Neuronal stem cell (in vitro differentiated cells): Measurements from ENCODE around the gene PNMA6F.

Source experiments
- DNase-seq: peaks from one replicate; pipeline ENCODE4 v3.0.0-alpha.2; 2013; ENCODE audit warnings: low spot score
- H2AFZ ChIP-seq: one replicate; pipeline ENCODE4 v1.6.1; 2013; ENCODE audit warnings: mild to moderate bottlenecking, low read length, inconsistent platforms
- H2AK5ac ChIP-seq: 2 replicates; pipeline ENCODE4 v1.6.1; 2013; ENCODE audit warnings: low read depth, mild to moderate bottlenecking, inconsistent platforms, low read length, moderate library complexity, mixed read lengths
- H2BK120ac ChIP-seq: 2 replicates; pipeline ENCODE4 v1.6.1; 2013; ENCODE audit warnings: low read depth, mild to moderate bottlenecking, inconsistent platforms, low read length, moderate library complexity, mixed read lengths
- H2BK12ac ChIP-seq: one replicate; pipeline ENCODE4 v1.6.1; 2013; ENCODE audit warnings: low read length, inconsistent platforms
- H2BK15ac ChIP-seq: 2 replicates; pipeline ENCODE4 v1.6.1; 2013; ENCODE audit warnings: mild to moderate bottlenecking, low read length, inconsistent platforms, mixed read lengths
- H2BK5ac ChIP-seq: one replicate; pipeline ENCODE4 v1.6.1; 2013; ENCODE audit warnings: inconsistent platforms, mild to moderate bottlenecking, low read length, moderate library complexity
- H3K14ac ChIP-seq: one replicate; pipeline ENCODE4 v1.6.1; 2013; ENCODE audit warnings: low read length, inconsistent platforms
- H3K18ac ChIP-seq: 2 replicates; pipeline ENCODE4 v1.6.1; 2013; ENCODE audit warnings: low read length, inconsistent platforms
- H3K23ac ChIP-seq: 2 replicates; pipeline ENCODE4 v1.6.1; 2013; ENCODE audit warnings: low read depth, mild to moderate bottlenecking, mixed read lengths, low read length, inconsistent platforms; ENCODE audit not compliant: poor library complexity
- H3K27ac ChIP-seq: replicated peaks from 3 replicates; pipeline ENCODE4 v1.5.1; 2013; ENCODE audit warnings: low read length, inconsistent platforms
- H3K27me3 ChIP-seq, 3 experiments: 2 replicates each; pipeline ENCODE4 v1.6.1; 2013; ENCODE audit warnings: low read length in 3 of 3, mild to moderate bottlenecking in 2 of 3, inconsistent platforms in 1 of 3, low read depth in 1 of 3, mixed read lengths in 1 of 3, moderate library complexity in 1 of 3; ENCODE audit not compliant: control insufficient read depth in 3 of 3, insufficient read depth in 3 of 3
- H3K36me3 ChIP-seq, 2 donors: replicated peaks in 1 of 2; 2 replicates each; pipeline ENCODE4 v1.6.1; 2013; ENCODE audit warnings: low read length in 2 of 2; ENCODE audit not compliant: control insufficient read depth in 2 of 2, insufficient read depth in 2 of 2
- H3K4ac ChIP-seq: 2 replicates; pipeline ENCODE4 v1.6.1; 2013; ENCODE audit warnings: inconsistent platforms, mild to moderate bottlenecking, low read length, moderate library complexity
- H3K4me1 ChIP-seq, 2 donors: 1 replicate in 1 of 2; 2 replicates in 1 of 2; pipeline ENCODE4 v1.6.1; 2013; ENCODE audit warnings: low read length in 2 of 2, low read depth in 1 of 2; ENCODE audit not compliant: control insufficient read depth in 2 of 2, insufficient read depth in 1 of 2
- H3K4me2 ChIP-seq: one replicate; pipeline ENCODE4 v1.6.1; 2013; ENCODE audit warnings: mild to moderate bottlenecking, low read length, inconsistent platforms; ENCODE audit not compliant: insufficient read depth, poor library complexity, severe bottlenecking
- H3K4me3 ChIP-seq, 2 donors: 2 replicates each; pipeline ENCODE4 v1.5.1; 2013; ENCODE audit warnings: low read length in 2 of 2, mild to moderate bottlenecking in 2 of 2, inconsistent platforms in 1 of 2, moderate library complexity in 1 of 2
- H3K79me1 ChIP-seq: one replicate; pipeline ENCODE4 v1.6.1; 2013; ENCODE audit warnings: low read depth, mild to moderate bottlenecking, inconsistent platforms, low read length, moderate library complexity
- H3K9ac ChIP-seq: one replicate; pipeline ENCODE4 v1.6.1; 2013; ENCODE audit warnings: mild to moderate bottlenecking, low read depth, low read length, inconsistent platforms; ENCODE audit not compliant: poor library complexity
- H3K9me3 ChIP-seq, 2 donors: replicated peaks in 1 of 2; 2 replicates each; pipeline versions ENCODE3 to v1.6.1; 2013; ENCODE audit warnings: low read length in 2 of 2, mild to moderate bottlenecking in 2 of 2, inconsistent platforms in 1 of 2, low read depth in 1 of 2, mixed read lengths in 1 of 2, moderate library complexity in 1 of 2; ENCODE audit not compliant: control insufficient read depth in 2 of 2, insufficient read depth in 1 of 2
- H4K8ac ChIP-seq: one replicate; pipeline ENCODE4 v1.6.1; 2013; ENCODE audit warnings: low read depth, mild to moderate bottlenecking, inconsistent platforms, low read length, moderate library complexity
- H4K91ac ChIP-seq: one replicate; pipeline ENCODE4 v1.6.1; 2013; ENCODE audit warnings: low read length, low read depth, mild to moderate bottlenecking, inconsistent platforms; ENCODE audit not compliant: poor library complexity
- WGBS, 2 donors: extraction: QIAGEN DNeasy Blood & Tissue Kit; methylation state at CpG; one replicate each; pipeline ENCODE4 v1.1.7; 2013; ENCODE audit warnings: missing lambda C conversion rate in 2 of 2, mixed read lengths in 1 of 2; ENCODE audit not compliant: insufficient read length in 2 of 2, insufficient replicate concordance in 1 of 2; ENCODE audit errors: extremely low coverage in 2 of 2; 5-methylcytosine and 5-hydroxymethylcytosine counted together

Gene PNMA6F

DNA sequence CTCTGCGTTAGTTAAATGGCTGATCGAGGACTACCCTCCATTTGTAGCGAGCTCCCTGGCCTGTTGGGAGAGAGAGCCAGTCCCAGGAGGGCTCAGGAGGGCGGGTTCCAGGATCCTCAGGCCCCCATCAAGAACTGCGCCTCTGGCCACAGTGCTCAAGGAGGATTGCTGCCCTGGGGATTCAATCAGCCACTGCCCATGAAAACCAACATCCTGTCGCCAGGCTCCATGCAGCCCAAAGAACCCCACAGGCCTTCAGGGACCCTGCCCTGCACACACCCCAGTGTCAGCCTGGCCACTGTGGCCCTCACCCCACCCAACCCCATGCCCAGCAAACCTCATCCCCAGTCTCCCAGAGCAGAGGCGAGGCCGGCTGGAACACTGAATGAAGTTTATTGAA lies 4.3 kb downstream of the PNMA6F start:
- H4K91ac ChIP-seq, result no peak overlapping the region
- no peak overlapping the region for H3K14ac ChIP-seq
- no peak overlapping the region for H3K4me3 ChIP-seq
- H3K4me2 ChIP-seq, result no peak overlapping the region
- no peak overlapping the region for H3K4ac ChIP-seq
- no peaks in the 10 kb centered on the region for H3K79me1 ChIP-seq
- no peaks in the 10 kb centered on the region for H3K9me3 ChIP-seq
- H3K18ac ChIP-seq, result no peak overlapping the region
- H2AK5ac ChIP-seq, result no peak overlapping the region
- no peaks in the 10 kb centered on the region for H3K36me3 ChIP-seq
- peaks cover 0 to 6% of the 10 kb centered on the region in 2 donors for H3K4me1 ChIP-seq
- no peak overlapping the region for H3K23ac ChIP-seq
- no CpG with 5 or more reads among the region's 8 CpGs for WGBS, 2 donors
- no peak overlapping the region for H2BK12ac ChIP-seq
- no peak overlapping the region for H2AFZ ChIP-seq
- peaks cover 0 to 15% (median 0%) of the 10 kb centered on the region in 3 experiments for H3K27me3 ChIP-seq
- no peak overlapping the region for H2BK15ac ChIP-seq
- DNase-seq, result no peak
- H2BK5ac ChIP-seq, result no peak overlapping the region
- H3K9ac ChIP-seq, result no peak overlapping the region
- H2BK120ac ChIP-seq, result no peak overlapping the region
- H3K27ac ChIP-seq, result no peak overlapping the region
- H4K8ac ChIP-seq, result no peak overlapping the region

GRCh38 chrX:153312842-153313241 lies 8.7 kb downstream of the PNMA6F start:
- H2BK120ac ChIP-seq, result no peak overlapping the region
- H2BK15ac ChIP-seq, result no peak overlapping the region
- DNase-seq, result no peak
- no peak overlapping the region for H4K8ac ChIP-seq
- no peak overlapping the region for H3K4ac ChIP-seq
- H3K36me3 ChIP-seq, result no peaks in the 10 kb centered on the region
- no peaks in the 10 kb centered on the region for H3K9me3 ChIP-seq
- no peak overlapping the region for H3K27ac ChIP-seq
- no peak overlapping the region for H3K4me3 ChIP-seq
- no peak overlapping the region for H3K23ac ChIP-seq
- H2BK5ac ChIP-seq, result no peak overlapping the region
- H3K14ac ChIP-seq, result no peak overlapping the region
- no peak overlapping the region for H2AK5ac ChIP-seq
- no peak overlapping the region for H3K4me2 ChIP-seq
- no peak overlapping the region for H3K18ac ChIP-seq
- H4K91ac ChIP-seq, result no peak overlapping the region
- peaks cover 0 to 3% of the 10 kb centered on the region in 2 donors for H3K4me1 ChIP-seq
- no peaks in the 10 kb centered on the region for H3K79me1 ChIP-seq
- no peak overlapping the region for H2BK12ac ChIP-seq
- H3K27me3 ChIP-seq, result peaks cover 0 to 38% (median 0%) of the 10 kb centered on the region in 3 experiments
- WGBS, 2 donors, result no CpG with 5 or more reads among the region's 1 CpG
- no peak overlapping the region for H3K9ac ChIP-seq
- H2AFZ ChIP-seq, result no peak overlapping the region

GRCh38 chrX:153312041-153312440 lies 9.5 kb downstream of the PNMA6F start:
- Histone ChIP-seq H2AK5ac (no peak overlapping the region), H3K27ac (no peak overlapping the region)

GRCh38 chrX:153310901-153311300 lies 10.7 kb downstream of the PNMA6F start:
- H4K8ac ChIP-seq, result no peak overlapping the region
- H3K4me3 ChIP-seq, result no peak overlapping the region
- peak overlapping the region; percentile 38 for H3K18ac ChIP-seq
- no peak overlapping the region for H3K9ac ChIP-seq
- H3K4me2 ChIP-seq, result peak overlapping the region; percentile 23
- no peak overlapping the region for H3K4ac ChIP-seq
- H3K4me1 ChIP-seq, result peaks cover 0 to 3% of the 10 kb centered on the region in 2 donors
- WGBS, 2 donors, result no CpG with 5 or more reads among the region's 9 CpGs
- H2BK12ac ChIP-seq, result no peak overlapping the region
- H2BK15ac ChIP-seq, result no peak overlapping the region
- H2AK5ac ChIP-seq, result no peak overlapping the region
- no peak overlapping the region for H3K23ac ChIP-seq
- H2BK5ac ChIP-seq, result no peak overlapping the region
- H3K79me1 ChIP-seq, result no peaks in the 10 kb centered on the region
- no peak overlapping the region for H2BK120ac ChIP-seq
- H3K27ac ChIP-seq, result no peak overlapping the region
- DNase-seq, result no peak
- no peak overlapping the region for H3K14ac ChIP-seq
- no peak overlapping the region for H4K91ac ChIP-seq
- no peak overlapping the region for H2AFZ ChIP-seq
- no peaks in the 10 kb centered on the region for H3K9me3 ChIP-seq
- no peaks in the 10 kb centered on the region for H3K36me3 ChIP-seq
- H3K27me3 ChIP-seq, result peaks cover 0 to 45% (median 0%) of the 10 kb centered on the region in 3 experiments

More at GRCh38 chrX:153312041-153312440, 9.5 kb downstream of the PNMA6F start:
- Histone ChIP-seq H2BK5ac (no peak overlapping the region), H3K18ac (no peak overlapping the region), H3K14ac (no peak overlapping the region), H3K23ac (no peak overlapping the region), H3K9me3 (no peaks in the 10 kb centered on the region), H2BK12ac (no peak overlapping the region), H4K91ac (no peak overlapping the region), H3K4me1 (peaks cover 0 to 3% of the 10 kb centered on the region in 2 donors), H2BK15ac (no peak overlapping the region), H3K4ac (no peak overlapping the region), H3K4me3 (no peak overlapping the region), H3K79me1 (no peaks in the 10 kb centered on the region), H3K27me3 (peaks cover 0 to 45% (median 0%) of the 10 kb centered on the region in 3 experiments), H2AFZ (no peak overlapping the region), H2BK120ac (no peak overlapping the region), H3K9ac (no peak overlapping the region), H4K8ac (no peak overlapping the region), H3K4me2 (no peak overlapping the region), H3K36me3 (no peaks in the 10 kb centered on the region)
- WGBS, 2 donors, result no CpG with 5 or more reads among the region's 5 CpGs
- no peak for DNase-seq
